GM23338 (cell line): ENCODE results near the gene RER1. TPM values are rescaled to one million over a fixed set of nuclear protein-coding genes. Genes with fewer than 3 reads are reported as not detected.

Experiments
- ATAC-seq: fragments of 200-7000 bp; cut with Tn5 transposase; 3 replicates; pipeline ENCODE4 v1.9.1; 2020
- DNase-seq: peaks from one replicate; pipeline ENCODE4 v3.0.0-alpha.2; 2015; ENCODE audit warnings: low spot score
- H2AFZ ChIP-seq: fragments of 200-600 bp; sonication (generic); 2 replicates; pipeline ENCODE4 v1.8.0; 2016; ENCODE audit warnings: antibody characterized with exemption, mild to moderate bottlenecking, moderate library complexity
- H3F3A ChIP-seq: fragments of 200-600 bp; sonication (generic); replicated peaks from 2 replicates; pipeline ENCODE4 v1.8.0; 2017; ENCODE audit warnings: antibody characterized with exemption, mixed run types, low read depth
- H3K27ac ChIP-seq: fragments of 200-600 bp; sonication (generic); 2 replicates; pipeline ENCODE4 v1.6.1; 2016; ENCODE audit warnings: low read depth
- H3K27me3 ChIP-seq: fragments of 200-600 bp; sonication (generic); 2 replicates; pipeline ENCODE4 v1.8.0; 2016; ENCODE audit warnings: mild to moderate bottlenecking, mixed run types, moderate library complexity; ENCODE audit not compliant: insufficient read depth
- H3K36me3 ChIP-seq: fragments of 200-600 bp; sonication (generic); 2 replicates; pipeline ENCODE4 v1.8.0; 2016; ENCODE audit warnings: mild to moderate bottlenecking; ENCODE audit not compliant: insufficient read depth
- H3K4me1 ChIP-seq: fragments of 200-600 bp; sonication (generic); 2 replicates; pipeline ENCODE4 v1.8.0; 2016; ENCODE audit warnings: mild to moderate bottlenecking, moderate library complexity; ENCODE audit not compliant: insufficient read depth
- H3K4me2 ChIP-seq: fragments of 200-600 bp; sonication (generic); 2 replicates; pipeline ENCODE4 v1.7.1; 2017; ENCODE audit warnings: mixed run types
- H3K4me3 ChIP-seq: fragments of 200-600 bp; sonication (generic); 2 replicates; pipeline ENCODE4 v1.6.1; 2016; ENCODE audit warnings: mixed run types
- H3K79me2 ChIP-seq: fragments of 200-600 bp; sonication (generic); replicated peaks from 2 replicates; pipeline ENCODE4 v1.8.0; 2017; ENCODE audit warnings: mild to moderate bottlenecking; ENCODE audit not compliant: insufficient read depth
- H3K9me2 ChIP-seq: fragments of 200-600 bp; sonication (generic); 2 replicates; pipeline ENCODE4 v1.8.0; 2017; ENCODE audit not compliant: insufficient read depth
- H4K20me1 ChIP-seq: fragments of 200-600 bp; sonication (generic); replicated peaks from 2 replicates; pipeline ENCODE4 v1.8.0; 2017; ENCODE audit warnings: mild to moderate bottlenecking; ENCODE audit not compliant: insufficient read depth
- H3K27ac Mint-ChIP-seq: 2 replicates; pipeline ENCODE4 v1.8.0; 2020; ENCODE audit warnings: inconsistent platforms, mild to moderate bottlenecking, moderate library complexity, mixed read lengths
- H3K27me3 Mint-ChIP-seq: 3 replicates; pipeline ENCODE4 v1.8.0; 2022; ENCODE audit warnings: low read depth, mild to moderate bottlenecking, moderate library complexity, mixed read lengths, inconsistent platforms; ENCODE audit not compliant: insufficient read depth, poor library complexity
- H3K36me3 Mint-ChIP-seq: 3 replicates; pipeline ENCODE4 v1.8.0; 2021; ENCODE audit warnings: low read depth, mild to moderate bottlenecking, inconsistent platforms, moderate library complexity, mixed read lengths
- H3K4me1 Mint-ChIP-seq: 3 replicates; pipeline ENCODE4 v1.8.0; 2020; ENCODE audit warnings: mild to moderate bottlenecking, inconsistent platforms, mixed read lengths
- H3K4me3 Mint-ChIP-seq: 3 replicates; pipeline ENCODE4 v1.8.0; 2021; ENCODE audit warnings: moderate library complexity, mild to moderate bottlenecking, inconsistent platforms, mixed read lengths
- H3K9me3 Mint-ChIP-seq: 3 replicates; pipeline ENCODE4 v1.8.0; 2020; ENCODE audit warnings: moderate library complexity, mild to moderate bottlenecking, inconsistent platforms, mixed read lengths
- CTCF ChIP-seq, 2 experiments: fragments of 200-600 bp in 1 of 2; sonication (generic) in 1 of 2; conservative IDR thresholded peaks; 2 replicates each; pipeline versions ENCODE4 v1.5.1 to v1.6.1; 2016 to 2017; ENCODE audit warnings: antibody characterized with exemption in 2 of 2, low read depth in 2 of 2, mild to moderate bottlenecking in 2 of 2, moderate library complexity in 1 of 2
- EZH2 ChIP-seq: fragments of 200-600 bp; sonication (generic); IDR thresholded peaks from one replicate; pipeline ENCODE4 v1.8.0; 2017; ENCODE audit warnings: antibody characterized with exemption, mild to moderate bottlenecking, low read depth; ENCODE audit not compliant: unreplicated experiment
- EZH2phosphoT487 ChIP-seq: fragments of 200-600 bp; sonication (generic); IDR thresholded peaks from one replicate; pipeline ENCODE4 v1.8.1; 2018; ENCODE audit warnings: antibody characterized with exemption; ENCODE audit not compliant: unreplicated experiment
- JUNB ChIP-seq: IDR thresholded peaks from one replicate; pipeline ENCODE4 v1.6.1; 2016; ENCODE audit warnings: antibody characterized with exemption; ENCODE audit not compliant: unreplicated experiment
- NANOG ChIP-seq: IDR thresholded peaks from 2 replicates; pipeline ENCODE4 v1.6.1; 2016; ENCODE audit warnings: antibody characterized with exemption, borderline replicate concordance
- POLR2AphosphoS5 ChIP-seq: IDR thresholded peaks from 2 replicates; pipeline ENCODE4 v1.6.1; 2016; ENCODE audit warnings: antibody characterized with exemption, low read depth
- REST ChIP-seq: IDR thresholded peaks from one replicate; pipeline ENCODE4 v1.6.1; 2018; ENCODE audit warnings: antibody characterized with exemption; ENCODE audit not compliant: unreplicated experiment
- ZNF114 ChIP-seq: fragments of 250-450 bp; sonication (Bioruptor Pico); IDR thresholded peaks from 2 replicates; pipeline ENCODE4 v1.5.0; 2020; ENCODE audit warnings: mild to moderate bottlenecking, moderate library complexity
- polyA plus RNA-seq: library from polyadenylated mRNA; unstranded; fragments of >200 nt; fragmentation: Nextera tagmentation; extraction: Ambion mirVana; gene quantifications from 2 replicates; pipeline ENCODE4 v1.2.1, GENCODE V29; 2016
- total RNA-seq: library from RNA; depleted of rRNA; stranded (reverse); fragments of >200 nt; shearing (Covaris generic); gene quantifications from 2 replicates; pipeline ENCODE4 v1.2.3, GENCODE V29; 2014

RER1 gene
- total and polyA plus RNA-seq, 2 experiments from 2014 or later = 58.4 to 99.5 TPM

GRCh38 chr1:2418791-2419320 lies 27.2 kb downstream of the RER1 start (continued):
- TF ChIP-seq CTCF (conservative IDR thresholded peaks at IDR 0.05; ENCODE audit: low read depth in 2 of 2) (no peak), NANOG (no peak), POLR2AphosphoS5 (no peak), ZNF114 (CRISPR knock-in tag) (no peak)

DNA sequence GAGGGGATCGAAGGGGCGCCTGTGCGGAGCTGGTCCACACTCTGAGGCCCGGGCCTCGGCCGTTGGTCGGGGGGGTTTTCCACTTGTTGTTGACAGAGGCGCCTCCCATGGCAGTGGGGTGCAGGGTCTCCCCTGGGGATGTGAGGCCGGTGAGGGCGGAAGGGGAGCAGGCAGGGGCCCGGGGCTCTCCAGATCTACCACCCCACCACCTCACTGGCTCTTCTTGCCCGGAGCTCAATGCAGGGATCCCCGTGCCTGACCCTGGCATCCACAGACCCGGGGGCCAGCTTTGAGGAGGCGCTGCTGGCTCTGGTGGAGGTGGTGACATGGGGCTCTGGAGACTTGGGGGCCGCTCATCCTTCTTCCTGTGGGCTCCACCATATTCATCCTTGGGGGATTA lies 27.8 kb downstream of the RER1 start:
- Histone ChIP-seq H3K9me2 (no peaks in the 10 kb centered on the region), H3K4me3 (no peak overlapping the region), H3F3A (no peaks in the 10 kb centered on the region), H3K4me1 (no peaks in the 10 kb centered on the region; the same call in 1 of the 2 replicates), H3K27me3 (no peaks in the 10 kb centered on the region), H4K20me1 (no peaks in the 10 kb centered on the region), H2AFZ (no peak overlapping the region), H3K27ac (no peak overlapping the region), H3K79me2 (no peaks in the 10 kb centered on the region), H3K36me3 (no peaks in the 10 kb centered on the region), H3K4me2 (no peak overlapping the region)
- DNase-seq = no peak
- peaks cover 16% of the 10 kb centered on the region for H3K27me3 Mint-ChIP-seq
- no peak overlapping the region for H3K4me3 Mint-ChIP-seq
- TF ChIP-seq EZH2 = no peak
- H3K36me3 Mint-ChIP-seq = no peaks in the 10 kb centered on the region
- H3K4me1 Mint-ChIP-seq = peaks cover 9% of the 10 kb centered on the region
- H3K27ac Mint-ChIP-seq = no peak overlapping the region
- no peak for ATAC-seq
- peaks cover 3% of the 10 kb centered on the region; the same call in 1 of the 3 replicates for H3K9me3 Mint-ChIP-seq

DNA sequence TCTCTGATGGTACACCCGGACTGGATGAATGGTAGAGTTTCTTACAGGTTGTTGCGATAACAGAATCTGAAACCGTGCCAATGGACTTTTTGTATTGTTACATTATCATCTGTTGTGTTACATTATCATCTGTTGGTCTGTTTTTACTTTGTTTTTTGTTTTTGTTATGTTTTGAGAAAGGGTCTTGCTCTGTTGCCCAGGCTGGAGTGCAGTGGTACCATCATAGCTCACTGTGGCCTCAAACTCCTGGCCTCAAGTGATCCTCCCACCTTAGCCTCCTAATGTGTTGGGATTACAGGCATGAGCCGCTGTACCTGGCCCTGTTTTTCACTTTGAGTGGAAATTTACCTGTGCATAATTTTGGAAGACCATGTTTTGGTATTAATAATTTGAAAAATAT lies 30.9 kb downstream of the RER1 start:
- no peaks in the 10 kb centered on the region for H3K4me1 ChIP-seq
- no peaks in the 10 kb centered on the region for H3K9me2 ChIP-seq
- ATAC-seq = no peak
- H2AFZ ChIP-seq = no peak overlapping the region
- Mint-ChIP-seq H3K4me1 (no peaks in the 10 kb centered on the region), H3K36me3 (no peaks in the 10 kb centered on the region), H3K27me3 (peaks cover 5% of the 10 kb centered on the region), H3K4me3 (no peak overlapping the region), H3K9me3 (peaks cover 3% of the 10 kb centered on the region; the same call in 1 of the 3 replicates), H3K27ac (no peak overlapping the region)
- H4K20me1 ChIP-seq = no peaks in the 10 kb centered on the region
- H3K27ac ChIP-seq = no peak overlapping the region
- H3K4me2 ChIP-seq = no peak overlapping the region
- H3K79me2 ChIP-seq = no peaks in the 10 kb centered on the region
- no peaks in the 10 kb centered on the region for H3F3A ChIP-seq
- no peaks in the 10 kb centered on the region for H3K27me3 ChIP-seq
- DNase-seq = no peak
- no peak overlapping the region for H3K4me3 ChIP-seq
- no peaks in the 10 kb centered on the region for H3K36me3 ChIP-seq
- TF ChIP-seq CTCF (conservative IDR thresholded peaks at IDR 0.05; ENCODE audit: low read depth in 2 of 2) (no peak), JUNB (no peak), POLR2AphosphoS5 (no peak), EZH2phosphoT487 (no peak), REST (no peak), NANOG (no peak)
